Thyroid gland (tissue), 4 donors: Measurements from ENCODE around the gene CARF. TPM values are rescaled to one million over a fixed set of nuclear protein-coding genes. Genes with fewer than 3 reads are reported as not detected.
"Not testable (repeated sequence)": the region's sequence is repeated elsewhere in the genome, so short reads cannot be mapped to it uniquely, and the experiment has no call there.

Experiments
- DNase-seq, 2 donors: peaks; one replicate each; pipeline ENCODE4 v3.0.0-alpha.2; 2019
- H3K27ac ChIP-seq, 3 donors: fragments of 200-600 bp; sonication (generic); 1 replicate in 2 of 3; 2 replicates in 1 of 3; pipeline ENCODE4 v1.5.1; 2016 to 2019; ENCODE audit warnings: mild to moderate bottlenecking in 1 of 3, moderate library complexity in 1 of 3
- H3K27me3 ChIP-seq: fragments of 200-600 bp; sonication (generic); one replicate; pipeline ENCODE4 v1.5.1; 2019
- H3K36me3 ChIP-seq, 2 donors: fragments of 200-600 bp; sonication (generic); one replicate each; pipeline ENCODE4 v1.5.1; 2016 to 2019
- H3K4me1 ChIP-seq, 2 donors: fragments of 200-600 bp; sonication (generic); one replicate each; pipeline ENCODE4 v1.5.1; 2017 to 2019
- H3K4me3 ChIP-seq, 3 donors: fragments of 200-600 bp; sonication (generic); replicated peaks in 1 of 3; 1 replicate in 2 of 3; 2 replicates in 1 of 3; pipeline ENCODE4 v1.5.1; 2016; ENCODE audit warnings: mild to moderate bottlenecking in 1 of 3
- H3K9me3 ChIP-seq: fragments of 200-600 bp; sonication (generic); one replicate; pipeline ENCODE4 v1.5.1; 2017
- CTCF ChIP-seq, 6 experiments: fragments of 200-600 bp in 3 of 6; fragments of 450-650 bp in 3 of 6; sonication (generic) in 3 of 6; IDR thresholded peaks; one replicate each; pipeline ENCODE4 v1.5.1; 2016 to 2019; ENCODE audit warnings: antibody characterized with exemption in 6 of 6, mild to moderate bottlenecking in 2 of 6, inconsistent platforms in 1 of 6, moderate library complexity in 1 of 6
- POLR2A ChIP-seq, 2 donors: fragments of 450-650 bp; IDR thresholded peaks; one replicate each; pipeline ENCODE4 v1.6.1; 2017; ENCODE audit warnings: antibody characterized with exemption in 2 of 2, mild to moderate bottlenecking in 2 of 2, moderate library complexity in 1 of 2
- WGBS, 2 donors: methylation state at CpG; one replicate each; pipeline ENCODE4 v1.1.5; 2017; 5-methylcytosine and 5-hydroxymethylcytosine counted together
- intact Hi-C: fragments of 100-400 bp; cut with DNase I; formaldehyde crosslinking; loops from one replicate; pipeline ENCODE4 v1.15.1; 2023
- total RNA-seq, 4 donors: library from RNA; depleted of rRNA; stranded (reverse); fragments of >200 nt; gene quantifications; one replicate each; pipeline ENCODE4 v1.2.3, GENCODE V29; 2016

The CARF gene
- total RNA-seq, 4 donors from 2014 or later, result 24.7 to 56.3 (median 36.4) TPM

- intact Hi-C loops, result no loop called here
- Histone ChIP-seq H3K36me3 (peaks cover 0 to 3% of the 10 kb centered on the region in 2 donors), H3K27me3 (no peaks in the 10 kb centered on the region), H3K27ac (no peak overlapping the region), H3K9me3 (no peaks in the 10 kb centered on the region), H3K4me1 (no peaks in the 10 kb centered on the region), H3K4me3 (no peak overlapping the region)
- 93 to 94% methylated on average over 3 of the region's 3 CpGs for WGBS, 2 donors
- no peak for DNase-seq
- TF ChIP-seq CTCF (IDR thresholded peaks at IDR 0.05) (no peak), POLR2A (IDR thresholded peaks at IDR 0.05) (no peak)
Measured at GRCh38 chr2:202976809-202977208, 64.7 kb downstream of the CARF start.

- TF ChIP-seq CTCF (IDR thresholded peaks at IDR 0.05) (no peak), POLR2A (IDR thresholded peaks at IDR 0.05) (no peak)
- Histone ChIP-seq H3K9me3 (no peaks in the 10 kb centered on the region), H3K27me3 (no peaks in the 10 kb centered on the region), H3K36me3 (peaks cover 0 to 7% of the 10 kb centered on the region in 2 donors), H3K4me1 (no peaks in the 10 kb centered on the region), H3K27ac (no peak overlapping the region), H3K4me3 (no peak overlapping the region)
- no peak for DNase-seq
- WGBS, 2 donors, result 90 to 95% methylated on average over 3 of the region's 3 CpGs
- intact Hi-C loops, result no loop called here
Measured at GRCh38 chr2:202982779-202983491, 70.9 kb downstream of the CARF start.

GRCh38 chr2:202989749-202990148 lies 77.7 kb downstream of the CARF start:
- H3K27ac ChIP-seq, result no peak overlapping the region
- no peaks in the 10 kb centered on the region for H3K4me1 ChIP-seq
- no peaks in the 10 kb centered on the region for H3K36me3 ChIP-seq
- H3K4me3 ChIP-seq, result no peak overlapping the region
- 94 to 100% methylated on average over 1 of the region's 1 CpG for WGBS, 2 donors
- TF ChIP-seq CTCF (IDR thresholded peaks at IDR 0.05) (no peak), POLR2A (IDR thresholded peaks at IDR 0.05) (no peak)
- intact Hi-C loops, result no loop called here
- no peaks in the 10 kb centered on the region for H3K27me3 ChIP-seq
- H3K9me3 ChIP-seq, result no peaks in the 10 kb centered on the region
- no peak for DNase-seq

- WGBS, 2 donors, result 92 to 94% methylated on average over 3 of the region's 3 CpGs
Measured at GRCh38 chr2:202990501-202990900, 78.4 kb downstream of the CARF start.

GRCh38 chr2:202997113-202997512 lies 85.0 kb downstream of the CARF start:
- H3K27me3 ChIP-seq, H3K27ac ChIP-seq, H3K4me1 ChIP-seq, intact Hi-C loops, H3K9me3 ChIP-seq, H3K4me3 ChIP-seq, DNase-seq, H3K36me3 ChIP-seq: not testable (repeated sequence)
- WGBS, 2 donors, result 66 to 78% methylated on average over 3 of the region's 3 CpGs

More at GRCh38 chr2:202990501-202990900, 78.4 kb downstream of the CARF start:
- Histone ChIP-seq H3K4me1 (no peaks in the 10 kb centered on the region), H3K4me3 (no peak overlapping the region), H3K27me3 (no peaks in the 10 kb centered on the region), H3K36me3 (no peaks in the 10 kb centered on the region), H3K27ac (no peak overlapping the region), H3K9me3 (no peaks in the 10 kb centered on the region)
- DNase-seq, result no peak
- TF ChIP-seq CTCF (IDR thresholded peaks at IDR 0.05) (no peak), POLR2A (IDR thresholded peaks at IDR 0.05) (no peak)
- intact Hi-C loops, result no loop called here
